Activated CD4-positive, alpha-beta memory T cell treated with anti-CD3 and anti-CD28 coated beads, Interleukin-2, amount 10 ng/mL, durations not matched to agents 7 days and 5 days (primary cell): ENCODE results near the gene ZDHHC21. TPM values are rescaled to one million over a fixed set of nuclear protein-coding genes. Genes with fewer than 3 reads are reported as not detected.

Experiments
- CTCF ChIA-PET: fragments of 350-600 bp; sonication (Branson Sonifier 250); formaldehyde crosslinking; loops from one replicate; lab custom pipeline; 2021; ENCODE audit warnings: antibody characterized with exemption, inconsistent platforms; lab: Charles Lee
- POLR2A ChIA-PET: fragments of 350-600 bp; sonication (Branson Sonifier 250); formaldehyde crosslinking; loops from one replicate; lab custom pipeline; 2021; ENCODE audit warnings: antibody characterized with exemption; lab: Charles Lee
- DNase-seq: peaks from one replicate; pipeline ENCODE4 v3.0.0-alpha.2; 2020
- H3K27ac Mint-ChIP-seq: one replicate; pipeline ENCODE4 v1.8.0; 2021; ENCODE audit warnings: mild to moderate bottlenecking, mixed read lengths
- H3K27me3 Mint-ChIP-seq: one replicate; pipeline ENCODE4 v1.8.0; 2021; ENCODE audit warnings: mixed read lengths
- H3K36me3 Mint-ChIP-seq: one replicate; pipeline ENCODE4 v1.8.0; 2021; ENCODE audit warnings: low read depth, mixed read lengths
- H3K4me1 Mint-ChIP-seq: one replicate; pipeline ENCODE4 v1.8.0; 2021; ENCODE audit warnings: mixed read lengths
- H3K4me3 Mint-ChIP-seq: one replicate; pipeline ENCODE4 v1.8.0; 2021; ENCODE audit warnings: mild to moderate bottlenecking, mixed read lengths
- H3K9me3 Mint-ChIP-seq: one replicate; pipeline ENCODE4 v1.8.0; 2021; ENCODE audit warnings: mixed read lengths
- total RNA-seq, 2 experiments: library from RNA; stranded (reverse); gene quantifications; one replicate each; pipeline ENCODE4 v1.2.3, GENCODE V29; 2021

ZDHHC21 gene
- total RNA-seq, result 1 to 10 TPM; 7.5 to 7.6 TPM

GRCh38 chr9:14693251-14693861 is at the start of gene ZDHHC21:
Gene ZDHHC21, minus strand, starts transcription at chr9:14693432. Its CDS starts 19,092 bp downstream, at chr9:14674340.
- CTCF ChIA-PET, result interaction anchor here (2.3 kb wide), 1 partner anchor 32 kb away, joined by 7 read pairs; no protein-coding TSS in a partner anchor
- H3K27me3 Mint-ChIP-seq, result peaks cover 9% of the 10 kb centered on the region
- H3K4me3 Mint-ChIP-seq, result peak within 1 kb of the TSS; percentile 93
- H3K4me1 Mint-ChIP-seq, result peaks cover 40% of the 10 kb centered on the region
- H3K36me3 Mint-ChIP-seq, result peaks cover 21% of the 10 kb centered on the region
- peak; percentile 65 for DNase-seq
- POLR2A ChIA-PET, result interaction anchor here (0.7 to 1.6 kb wide), 2 partner anchors 17 to 32 kb away, joined by 4 read pairs; no protein-coding TSS in a partner anchor
- peak within 1 kb of the TSS; percentile 76 for H3K27ac Mint-ChIP-seq
- H3K9me3 Mint-ChIP-seq, result no peaks in the 10 kb centered on the region

GRCh38 chr9:14741369-14741768 is 48.1 kb upstream of the ZDHHC21 start:
- no peak overlapping the region for H3K27ac Mint-ChIP-seq
- no peaks in the 10 kb centered on the region for H3K36me3 Mint-ChIP-seq
- ChIA-PET CTCF (no interaction called here), POLR2A (no interaction called here)
- H3K9me3 Mint-ChIP-seq, result no peaks in the 10 kb centered on the region
- no peak overlapping the region for H3K4me3 Mint-ChIP-seq
- H3K4me1 Mint-ChIP-seq, result no peaks in the 10 kb centered on the region
- peaks cover 7% of the 10 kb centered on the region for H3K27me3 Mint-ChIP-seq
- no peak for DNase-seq

GRCh38 chr9:14733133-14733532 is 39.9 kb upstream of the ZDHHC21 start:
- no peak overlapping the region for H3K4me3 Mint-ChIP-seq
- POLR2A ChIA-PET, result no interaction called here
- H3K9me3 Mint-ChIP-seq, result no peaks in the 10 kb centered on the region
- H3K27ac Mint-ChIP-seq, result no peak overlapping the region
- CTCF ChIA-PET, result no interaction called here
- H3K4me1 Mint-ChIP-seq, result no peaks in the 10 kb centered on the region
- DNase-seq, result no peak
- peaks cover 7% of the 10 kb centered on the region for H3K27me3 Mint-ChIP-seq
- no peaks in the 10 kb centered on the region for H3K36me3 Mint-ChIP-seq

GRCh38 chr9:14731294-14731981 is 38.2 kb upstream of the ZDHHC21 start:
- POLR2A ChIA-PET, result no interaction called here
- no peak overlapping the region for H3K4me3 Mint-ChIP-seq

GRCh38 chr9:14730461-14730898 is 37.2 kb upstream of the ZDHHC21 start:
- no peak for DNase-seq
- H3K9me3 Mint-ChIP-seq, result no peaks in the 10 kb centered on the region
- H3K4me1 Mint-ChIP-seq, result no peaks in the 10 kb centered on the region
- CTCF ChIA-PET, result no interaction called here
- no peak overlapping the region for H3K27ac Mint-ChIP-seq
- no peak overlapping the region for H3K4me3 Mint-ChIP-seq
- H3K27me3 Mint-ChIP-seq, result peaks cover 3% of the 10 kb centered on the region
- POLR2A ChIA-PET, result no interaction called here
- no peaks in the 10 kb centered on the region for H3K36me3 Mint-ChIP-seq

More at GRCh38 chr9:14731294-14731981, 38.2 kb upstream of the ZDHHC21 start:
- Mint-ChIP-seq H3K9me3 (no peaks in the 10 kb centered on the region), H3K4me1 (no peaks in the 10 kb centered on the region), H3K27me3 (peaks cover 4% of the 10 kb centered on the region), H3K27ac (no peak overlapping the region), H3K36me3 (no peaks in the 10 kb centered on the region)
- CTCF ChIA-PET, result no interaction called here
- DNase-seq, result no peak

- H3K9me3 Mint-ChIP-seq, result no peaks in the 10 kb centered on the region
- no peak overlapping the region for H3K27ac Mint-ChIP-seq
- H3K27me3 Mint-ChIP-seq, result peaks cover 19% of the 10 kb centered on the region
- DNase-seq, result no peak
- POLR2A ChIA-PET, result interaction anchor here (0.7 kb wide), 1 partner anchor 209 kb away, joined by 3 read pairs; no protein-coding TSS in a partner anchor
- H3K36me3 Mint-ChIP-seq, result no peaks in the 10 kb centered on the region
- H3K4me1 Mint-ChIP-seq, result no peaks in the 10 kb centered on the region
- CTCF ChIA-PET, result no interaction called here
- H3K4me3 Mint-ChIP-seq, result no peak overlapping the region
These were observed 30.1 kb upstream of the ZDHHC21 start for GRCh38 chr9:14723301-14723700.

GRCh38 chr9:14722391-14723035 is 29.3 kb upstream of the ZDHHC21 start, which contains the start of gene CER1:
Gene CER1, minus strand, starts transcription at chr9:14722733. Its CDS starts 61 bp downstream, at chr9:14722672.
- Mint-ChIP-seq H3K27ac (no peak within 1 kb of the TSS), H3K4me3 (no peak within 1 kb of the TSS), H3K36me3 (no peaks in the 10 kb centered on the region), H3K4me1 (no peaks in the 10 kb centered on the region), H3K27me3 (peaks cover 24% of the 10 kb centered on the region), H3K9me3 (no peaks in the 10 kb centered on the region)
- POLR2A ChIA-PET, result no interaction called here
- CTCF ChIA-PET, result no interaction called here
- no peak for DNase-seq

GRCh38 chr9:14719231-14719923 is 26.1 kb upstream of the ZDHHC21 start:
- no peaks in the 10 kb centered on the region for H3K9me3 Mint-ChIP-seq
- no peaks in the 10 kb centered on the region for H3K4me1 Mint-ChIP-seq
- H3K4me3 Mint-ChIP-seq, result no peak overlapping the region
- ChIA-PET CTCF (no interaction called here), POLR2A (no interaction called here)
- no peak overlapping the region for H3K27ac Mint-ChIP-seq
- peaks cover 26% of the 10 kb centered on the region for H3K27me3 Mint-ChIP-seq
- DNase-seq, result no peak
- H3K36me3 Mint-ChIP-seq, result no peaks in the 10 kb centered on the region

GRCh38 chr9:14715102-14715501 is 21.9 kb upstream of the ZDHHC21 start:
- POLR2A ChIA-PET, result no interaction called here
- no peaks in the 10 kb centered on the region for H3K36me3 Mint-ChIP-seq

GRCh38 chr9:14713187-14713767 is 20.0 kb upstream of the ZDHHC21 start:
- Mint-ChIP-seq H3K4me3 (no peak overlapping the region), H3K27ac (no peak overlapping the region), H3K4me1 (no peaks in the 10 kb centered on the region), H3K27me3 (peaks cover 26% of the 10 kb centered on the region), H3K36me3 (no peaks in the 10 kb centered on the region), H3K9me3 (no peaks in the 10 kb centered on the region)
- CTCF ChIA-PET, result no interaction called here
- no peak for DNase-seq
- POLR2A ChIA-PET, result no interaction called here

More at GRCh38 chr9:14715102-14715501, 21.9 kb upstream of the ZDHHC21 start:
- Mint-ChIP-seq H3K4me3 (no peak overlapping the region), H3K9me3 (no peaks in the 10 kb centered on the region), H3K27ac (no peak overlapping the region), H3K4me1 (no peaks in the 10 kb centered on the region), H3K27me3 (peaks cover 28% of the 10 kb centered on the region)
- DNase-seq, result no peak
- CTCF ChIA-PET, result interaction anchor here (1.4 kb wide), 1 partner anchor 11 kb away, joined by 3 read pairs; no protein-coding TSS in a partner anchor

- POLR2A ChIA-PET, result interaction anchor here (1.2 kb wide), 1 partner anchor 18 kb away, joined by 4 read pairs; the partner anchor contains the start of gene ZDHHC21
These were observed 17.6 kb upstream of the ZDHHC21 start for GRCh38 chr9:14710804-14711203.

GRCh38 chr9:14706530-14707140 is 13.4 kb upstream of the ZDHHC21 start:
- peaks cover 26% of the 10 kb centered on the region for H3K27me3 Mint-ChIP-seq
- no peak for DNase-seq
- no peak overlapping the region for H3K27ac Mint-ChIP-seq
- ChIA-PET POLR2A (no interaction called here), CTCF (no interaction called here)
- H3K36me3 Mint-ChIP-seq, result no peaks in the 10 kb centered on the region
- no peak overlapping the region for H3K4me3 Mint-ChIP-seq
- H3K4me1 Mint-ChIP-seq, result no peaks in the 10 kb centered on the region
- H3K9me3 Mint-ChIP-seq, result peaks cover 7% of the 10 kb centered on the region

More at GRCh38 chr9:14710804-14711203, 17.6 kb upstream of the ZDHHC21 start:
- H3K4me1 Mint-ChIP-seq, result no peaks in the 10 kb centered on the region
- peaks cover 28% of the 10 kb centered on the region for H3K27me3 Mint-ChIP-seq
- CTCF ChIA-PET, result no interaction called here
- no peak for DNase-seq
- no peak overlapping the region for H3K27ac Mint-ChIP-seq
- H3K36me3 Mint-ChIP-seq, result no peaks in the 10 kb centered on the region
- peaks cover 2% of the 10 kb centered on the region for H3K9me3 Mint-ChIP-seq
- H3K4me3 Mint-ChIP-seq, result no peak overlapping the region
